HepG2 (cell line): Measurements from ENCODE around the gene MLC1. TPM values are rescaled to one million over a fixed set of nuclear protein-coding genes. Genes with fewer than 3 reads are reported as not detected.

ENCODE experiments used
- CCDC6 ChIP-seq: sonication (generic); formaldehyde crosslinking; IDR thresholded peaks from 2 replicates; pipeline ENCODE4 v1.8.1; 2022; ENCODE audit warnings: mild to moderate bottlenecking, missing genetic modification reagents, moderate library complexity
- EEA1 ChIP-seq: sonication (generic); formaldehyde crosslinking; IDR thresholded peaks from 2 replicates; pipeline ENCODE4 v1.5.1; 2020; ENCODE audit warnings: mild to moderate bottlenecking, missing genetic modification reagents, borderline replicate concordance
- IRX3 ChIP-seq: sonication (generic); formaldehyde crosslinking; IDR thresholded peaks from 2 replicates; pipeline ENCODE4 v1.8.1; 2023; ENCODE audit warnings: mild to moderate bottlenecking, low read depth, missing genetic modification reagents, borderline replicate concordance
- KDM2A ChIP-seq: sonication (generic); formaldehyde crosslinking; IDR thresholded peaks from 2 replicates; pipeline ENCODE4 v1.4.0; 2020; ENCODE audit warnings: low read depth, missing genetic modification reagents, borderline replicate concordance
- KMT2B ChIP-seq: IDR thresholded peaks from 2 replicates; pipeline ENCODE4 v1.6.1; 2016; ENCODE audit warnings: missing genetic modification reagents, missing compliant biosample characterization
- NCOR1 ChIP-seq: fragments of 200-600 bp; sonication (generic); IDR thresholded peaks from 2 replicates; pipeline ENCODE4 v1.7.0; 2017; ENCODE audit warnings: antibody characterized with exemption, low read length, borderline replicate concordance
- NKX3-1 ChIP-seq: sonication (generic); formaldehyde crosslinking; IDR thresholded peaks from 2 replicates; pipeline ENCODE4 v1.5.0; 2020; ENCODE audit warnings: missing genetic modification reagents
- NR2F1 ChIP-seq, 2 experiments: fragments of 450-650 bp in 1 of 2; formaldehyde crosslinking in 1 of 2; IDR thresholded peaks; 2 replicates each; pipeline versions ENCODE4 v1.5.0 to v1.6.1; 2016 to 2020; ENCODE audit warnings: mild to moderate bottlenecking in 1 of 2, missing compliant biosample characterization in 1 of 2, missing genetic modification reagents in 1 of 2, moderate library complexity in 1 of 2
- NR2F2 ChIP-seq: IDR thresholded peaks from 2 replicates; pipeline ENCODE4 v1.6.1; 2012; ENCODE audit warnings: low read depth, inconsistent platforms, borderline replicate concordance
- PRPF4 ChIP-seq: fragments of 200-400 bp; formaldehyde crosslinking; IDR thresholded peaks from 2 replicates; pipeline ENCODE4 v1.6.1; 2016; ENCODE audit warnings: low read length, low read depth; ENCODE audit not compliant: poor library complexity, severe bottlenecking
- TGIF2 ChIP-seq: IDR thresholded peaks from 2 replicates; pipeline ENCODE4 v1.6.1; 2016; ENCODE audit warnings: control low read depth, missing compliant biosample characterization
- U2AF2 ChIP-seq: fragments of 200-400 bp; formaldehyde crosslinking; IDR thresholded peaks from 2 replicates; pipeline ENCODE4 v1.6.1; 2017; ENCODE audit warnings: low read depth, mild to moderate bottlenecking, low read length
- ZFP41 ChIP-seq: sonication (generic); formaldehyde crosslinking; IDR thresholded peaks from 2 replicates; pipeline ENCODE4 v1.4.0; 2020; ENCODE audit warnings: mild to moderate bottlenecking, missing genetic modification reagents, borderline replicate concordance
- ZMYM4 ChIP-seq: sonication (generic); formaldehyde crosslinking; IDR thresholded peaks from 2 replicates; pipeline ENCODE4 v1.8.1; 2023; ENCODE audit warnings: mild to moderate bottlenecking, missing genetic modification reagents
- ZNF451 ChIP-seq: sonication (generic); formaldehyde crosslinking; IDR thresholded peaks from 2 replicates; pipeline ENCODE4 v1.5.0; 2020; ENCODE audit warnings: mild to moderate bottlenecking, missing genetic modification reagents
- ZNF589 ChIP-seq: sonication (generic); formaldehyde crosslinking; conservative IDR thresholded peaks from 2 replicates; pipeline ENCODE4 v1.8.0; 2022; ENCODE audit warnings: mild to moderate bottlenecking, moderate library complexity, missing genetic modification reagents
- ZNF75D ChIP-seq: sonication (generic); formaldehyde crosslinking; IDR thresholded peaks from 2 replicates; pipeline ENCODE4 v1.8.1; 2023; ENCODE audit warnings: missing genetic modification reagents, mild to moderate bottlenecking, borderline replicate concordance
- ZNF792 ChIP-seq: IDR thresholded peaks from 2 replicates; pipeline ENCODE4 v1.6.1; 2016
- ZNF816 ChIP-seq: sonication (generic); formaldehyde crosslinking; IDR thresholded peaks from 2 replicates; pipeline ENCODE4 v1.8.0; 2022; ENCODE audit warnings: missing genetic modification reagents, mild to moderate bottlenecking, borderline replicate concordance
- ZSCAN30 ChIP-seq: sonication (generic); formaldehyde crosslinking; IDR thresholded peaks from 2 replicates; pipeline ENCODE4 v1.5.0; 2020; ENCODE audit warnings: mild to moderate bottlenecking, missing genetic modification reagents
- ZSCAN31 ChIP-seq: sonication (generic); formaldehyde crosslinking; IDR thresholded peaks from 2 replicates; pipeline ENCODE4 v1.5.0; 2020; ENCODE audit warnings: low read depth, mild to moderate bottlenecking, missing genetic modification reagents
- polyA plus RNA-seq, 8 experiments: library from polyadenylated mRNA; depleted of rRNA in 3 of 8; stranded (reverse) in 7 of 8; unstranded in 1 of 8; fragments of >200 nt; fragmentation: Illumina TruSeq in 4 of 8; extraction: Trizol in 4 of 8; gene quantifications; 2 replicates each; pipeline versions ENCODE4 v1.2.1 to v1.2.3, GENCODE V29; 2011 to 2016; ENCODE audit warnings: low read depth in 4 of 8, missing spikeins in 1 of 8, mixed read lengths in 1 of 8; ENCODE audit not compliant: insufficient read depth in 1 of 8
- total RNA-seq, 5 experiments: library from RNA; depleted of rRNA; stranded (reverse); fragments of >200 nt; fragmentation: Illumina TruSeq; extraction: Trizol; gene quantifications; 2 replicates each; pipeline ENCODE4 v1.2.3, GENCODE V29; 2016; ENCODE audit warnings: low read depth in 1 of 5
- TF ChIP-seq, protein P1 (sequence below): IDR thresholded peaks from 2 replicates; pipeline ENCODE4 v1.6.1; 2016; ENCODE audit warnings: low read depth
- TF ChIP-seq, protein P2 (sequence below), 2 experiments: fragments of 450-650 bp in 1 of 2; sonication (generic) in 1 of 2; formaldehyde crosslinking; IDR thresholded peaks; 2 replicates each; pipeline versions ENCODE4 v1.5.0 to v1.8.0; 2020 to 2022; ENCODE audit warnings: mild to moderate bottlenecking in 1 of 2, missing genetic modification reagents in 1 of 2
- TF ChIP-seq, protein P3 (sequence below): IDR thresholded peaks from 2 replicates; pipeline ENCODE4 v1.6.1; 2016
- TF ChIP-seq, protein P4 (sequence below): sonication (generic); formaldehyde crosslinking; IDR thresholded peaks from 2 replicates; pipeline ENCODE4 v1.9.0; 2021; ENCODE audit warnings: missing genetic modification reagents, mild to moderate bottlenecking, borderline replicate concordance
- TF ChIP-seq, protein P5 (sequence below): sonication (generic); formaldehyde crosslinking; IDR thresholded peaks from 2 replicates; pipeline ENCODE4 v1.8.1; 2023; ENCODE audit warnings: mild to moderate bottlenecking, missing genetic modification reagents

Gene MLC1
- total and polyA plus RNA-seq, 2 of the 13 experiments (the other 11 are each of a cell fraction or from before 2014, with no cell fraction given), result not detected

DNA sequence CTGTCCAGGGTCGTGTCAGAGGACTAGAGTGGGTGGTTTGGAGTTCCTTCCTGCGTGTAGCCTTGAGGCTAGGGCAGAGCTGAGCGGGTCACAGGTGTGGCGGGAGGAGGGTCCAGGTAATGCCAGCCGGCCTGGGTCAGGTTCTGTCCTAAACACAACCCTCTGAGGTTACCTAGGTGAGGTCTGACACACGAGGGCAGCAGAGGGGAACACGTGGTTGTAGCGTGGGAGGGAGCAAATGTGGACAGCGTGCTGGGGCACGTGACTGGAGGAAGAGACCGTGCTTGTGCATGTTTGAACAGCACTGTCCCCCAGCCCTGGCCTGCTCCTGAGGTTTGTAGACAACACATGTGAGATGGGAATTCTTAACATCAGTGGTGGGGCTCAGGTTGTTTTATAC lies 17.7 kb upstream of the MLC1 start (continued):
- no peak for TF ChIP-seq NCOR1
- TF ChIP-seq NR2F2, result no peak
- TF ChIP-seq NKX3-1, result no peak
- TF ChIP-seq ZNF816 (CRISPR knock-in tag), result no peak
- no peak for TF ChIP-seq PRPF4
- 0 out of 2 replicates have a peak, but pooled peaks have one; percentile 77 for TF ChIP-seq ZNF75D
- TF ChIP-seq, protein P1, sequence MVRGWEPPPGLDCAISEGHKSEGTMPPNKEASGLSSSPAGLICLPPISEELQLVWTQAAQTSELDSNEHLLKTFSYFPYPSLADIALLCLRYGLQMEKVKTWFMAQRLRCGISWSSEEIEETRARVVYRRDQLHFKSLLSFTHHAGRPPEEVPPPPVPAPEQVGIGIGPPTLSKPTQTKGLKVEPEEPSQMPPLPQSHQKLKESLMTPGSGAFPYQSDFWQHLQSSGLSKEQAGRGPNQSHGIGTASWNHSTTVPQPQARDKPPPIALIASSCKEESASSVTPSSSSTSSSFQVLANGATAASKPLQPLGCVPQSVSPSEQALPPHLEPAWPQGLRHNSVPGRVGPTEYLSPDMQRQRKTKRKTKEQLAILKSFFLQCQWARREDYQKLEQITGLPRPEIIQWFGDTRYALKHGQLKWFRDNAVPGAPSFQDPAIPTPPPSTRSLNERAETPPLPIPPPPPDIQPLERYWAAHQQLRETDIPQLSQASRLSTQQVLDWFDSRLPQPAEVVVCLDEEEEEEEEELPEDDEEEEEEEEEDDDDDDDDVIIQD (CRISPR knock-in tag), result no peak
- no peak for TF ChIP-seq NR2F1 (CRISPR knock-in tag; IDR thresholded peaks at IDR 0.05)
- TF ChIP-seq TGIF2 (CRISPR knock-in tag), result peak; percentile 49; the same call in 1 of the 2 replicates
- TF ChIP-seq, protein P2, sequence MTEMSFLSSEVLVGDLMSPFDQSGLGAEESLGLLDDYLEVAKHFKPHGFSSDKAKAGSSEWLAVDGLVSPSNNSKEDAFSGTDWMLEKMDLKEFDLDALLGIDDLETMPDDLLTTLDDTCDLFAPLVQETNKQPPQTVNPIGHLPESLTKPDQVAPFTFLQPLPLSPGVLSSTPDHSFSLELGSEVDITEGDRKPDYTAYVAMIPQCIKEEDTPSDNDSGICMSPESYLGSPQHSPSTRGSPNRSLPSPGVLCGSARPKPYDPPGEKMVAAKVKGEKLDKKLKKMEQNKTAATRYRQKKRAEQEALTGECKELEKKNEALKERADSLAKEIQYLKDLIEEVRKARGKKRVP (CRISPR knock-in tag; IDR thresholded peaks at IDR 0.05), result peak in 1 of 2 experiments; percentile 70; a peak in 1 of 4 replicates
- TF ChIP-seq, protein P3, sequence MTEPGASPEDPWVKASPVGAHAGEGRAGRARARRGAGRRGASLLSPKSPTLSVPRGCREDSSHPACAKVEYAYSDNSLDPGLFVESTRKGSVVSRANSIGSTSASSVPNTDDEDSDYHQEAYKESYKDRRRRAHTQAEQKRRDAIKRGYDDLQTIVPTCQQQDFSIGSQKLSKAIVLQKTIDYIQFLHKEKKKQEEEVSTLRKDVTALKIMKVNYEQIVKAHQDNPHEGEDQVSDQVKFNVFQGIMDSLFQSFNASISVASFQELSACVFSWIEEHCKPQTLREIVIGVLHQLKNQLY, result peak; percentile 87
- TF ChIP-seq IRX3, result no peak
- TF ChIP-seq ZMYM4 (CRISPR knock-in tag), result peak; percentile 51; the same call in 1 of the 2 replicates
- 0 out of 2 replicates have a peak, but pooled peaks have one; percentile 29 for TF ChIP-seq ZNF451 (CRISPR knock-in tag)
- 0 out of 2 replicates have a peak, but pooled peaks have one; percentile 53 for TF ChIP-seq KMT2B (CRISPR knock-in tag)
- TF ChIP-seq, protein P4, sequence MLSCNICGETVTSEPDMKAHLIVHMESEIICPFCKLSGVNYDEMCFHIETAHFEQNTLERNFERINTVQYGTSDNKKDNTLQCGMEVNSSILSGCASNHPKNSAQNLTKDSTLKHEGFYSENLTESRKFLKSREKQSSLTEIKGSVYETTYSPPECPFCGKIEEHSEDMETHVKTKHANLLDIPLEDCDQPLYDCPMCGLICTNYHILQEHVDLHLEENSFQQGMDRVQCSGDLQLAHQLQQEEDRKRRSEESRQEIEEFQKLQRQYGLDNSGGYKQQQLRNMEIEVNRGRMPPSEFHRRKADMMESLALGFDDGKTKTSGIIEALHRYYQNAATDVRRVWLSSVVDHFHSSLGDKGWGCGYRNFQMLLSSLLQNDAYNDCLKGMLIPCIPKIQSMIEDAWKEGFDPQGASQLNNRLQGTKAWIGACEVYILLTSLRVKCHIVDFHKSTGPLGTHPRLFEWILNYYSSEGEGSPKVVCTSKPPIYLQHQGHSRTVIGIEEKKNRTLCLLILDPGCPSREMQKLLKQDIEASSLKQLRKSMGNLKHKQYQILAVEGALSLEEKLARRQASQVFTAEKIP (CRISPR knock-in tag), result no peak
- no peak for TF ChIP-seq U2AF2
- TF ChIP-seq ZSCAN30 (CRISPR knock-in tag), result no peak
- TF ChIP-seq CCDC6 (CRISPR knock-in tag), result peak; percentile 93
- no peak; the same call in 1 of the 2 replicates for TF ChIP-seq ZSCAN31
- TF ChIP-seq, protein P5, sequence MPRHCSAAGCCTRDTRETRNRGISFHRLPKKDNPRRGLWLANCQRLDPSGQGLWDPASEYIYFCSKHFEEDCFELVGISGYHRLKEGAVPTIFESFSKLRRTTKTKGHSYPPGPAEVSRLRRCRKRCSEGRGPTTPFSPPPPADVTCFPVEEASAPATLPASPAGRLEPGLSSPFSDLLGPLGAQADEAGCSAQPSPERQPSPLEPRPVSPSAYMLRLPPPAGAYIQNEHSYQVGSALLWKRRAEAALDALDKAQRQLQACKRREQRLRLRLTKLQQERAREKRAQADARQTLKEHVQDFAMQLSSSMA (CRISPR knock-in tag), result no peak
- TF ChIP-seq ZNF792, result peak; percentile 57; the same call in 1 of the 2 replicates
- no peak for TF ChIP-seq EEA1 (CRISPR knock-in tag)
- peak; percentile 57; the same call in 1 of the 2 replicates for TF ChIP-seq ZNF589
- no peak; the same call in 1 of the 2 replicates for TF ChIP-seq ZFP41 (CRISPR knock-in tag)
- TF ChIP-seq KDM2A (CRISPR knock-in tag), result peak; percentile 53
